HG02759 (cell line): ENCODE measurements around the gene DENND2C.
A peak's percentile ranks its signal among the peaks of the same experiment; 100 is the strongest.
"Not testable (repeated sequence)": the region's sequence is repeated elsewhere in the genome, so short reads cannot be mapped to it uniquely, and the experiment has no call there.

ENCODE experiments used
- ATAC-seq: cut with Tn5 transposase; IDR thresholded peaks from one replicate; pipeline ENCODE4 v1.9.1; 2021; ENCODE audit warnings: mild to moderate bottlenecking, moderate library complexity; ENCODE audit not compliant: unreplicated experiment

The DENND2C gene

DNA sequence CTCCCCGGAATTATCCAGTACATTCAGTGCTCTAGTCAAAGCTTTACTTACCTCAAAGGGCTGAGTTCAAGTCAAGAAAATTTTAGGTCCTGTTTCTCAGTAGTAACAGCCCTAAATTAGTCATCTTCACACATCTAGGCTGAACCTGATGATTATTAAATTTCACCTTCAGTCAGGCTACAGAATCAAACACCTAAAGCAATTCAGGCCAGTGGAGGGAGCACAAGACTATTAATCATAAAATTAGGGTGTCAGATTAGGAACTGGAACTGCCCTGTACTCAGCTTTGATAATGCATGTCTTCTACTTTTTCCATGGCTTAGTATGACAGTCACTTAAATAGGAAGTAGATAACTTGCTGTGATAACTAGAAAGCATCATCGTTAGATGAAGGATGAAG lies 60.0 kb downstream of the DENND2C start:
- no peak for ATAC-seq

DNA sequence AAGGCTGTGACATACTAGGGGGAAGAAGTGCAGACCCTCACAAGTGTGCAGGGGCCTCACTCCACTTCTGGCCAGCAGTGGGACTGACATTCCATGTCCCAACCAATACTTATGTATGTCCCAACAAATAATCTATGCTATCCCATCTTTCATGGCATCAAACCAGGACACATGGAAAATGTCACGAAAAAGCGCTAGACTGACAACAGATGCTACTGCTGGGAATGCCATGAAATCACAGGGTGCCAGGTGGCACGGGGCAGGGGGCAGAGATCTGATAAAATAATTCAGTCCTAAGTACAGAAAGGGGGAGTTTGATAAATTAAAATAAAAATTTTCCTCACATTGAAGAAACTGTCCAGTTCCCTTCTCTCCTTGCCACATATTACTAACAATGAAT lies 60.8 kb downstream of the DENND2C start:
- no peak for ATAC-seq

DNA sequence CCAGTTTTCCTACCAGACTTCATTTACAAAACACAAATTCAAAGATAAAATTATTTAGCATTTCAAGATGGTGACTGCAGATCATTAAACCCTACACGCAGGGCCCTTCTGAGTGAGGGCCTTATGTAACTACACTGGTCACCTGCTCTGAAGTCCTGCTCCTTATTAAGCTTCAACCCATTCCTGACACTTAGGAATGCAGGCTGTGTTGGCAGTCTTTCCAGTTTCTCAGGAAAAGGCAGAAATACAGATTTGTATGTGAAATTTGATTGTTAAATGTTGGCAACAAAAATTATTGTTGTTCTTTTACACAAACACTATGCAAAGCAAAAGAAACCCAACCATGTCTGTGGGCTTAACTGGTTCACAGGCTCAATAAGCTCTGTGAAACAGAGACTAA lies 62.6 kb downstream of the DENND2C start:
- no peak for ATAC-seq

DNA sequence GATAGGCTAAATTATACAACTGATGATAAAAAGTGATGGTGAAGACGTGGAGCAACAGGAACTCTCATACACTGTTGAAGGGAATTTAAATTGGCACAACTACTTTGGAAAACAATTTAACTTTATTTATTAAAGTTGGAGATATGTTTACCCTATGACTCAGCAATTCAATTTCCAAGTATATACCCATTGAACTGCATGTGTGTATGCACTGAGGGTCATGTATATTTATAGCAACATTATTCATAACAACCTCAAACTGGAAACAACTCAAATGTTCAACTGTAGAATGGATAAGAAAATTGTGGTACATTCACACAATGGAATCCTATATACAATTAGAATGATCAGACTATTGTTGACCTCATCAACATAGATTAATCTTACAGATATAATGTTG lies 71.9 kb downstream of the DENND2C start:
- no peak for ATAC-seq

DNA sequence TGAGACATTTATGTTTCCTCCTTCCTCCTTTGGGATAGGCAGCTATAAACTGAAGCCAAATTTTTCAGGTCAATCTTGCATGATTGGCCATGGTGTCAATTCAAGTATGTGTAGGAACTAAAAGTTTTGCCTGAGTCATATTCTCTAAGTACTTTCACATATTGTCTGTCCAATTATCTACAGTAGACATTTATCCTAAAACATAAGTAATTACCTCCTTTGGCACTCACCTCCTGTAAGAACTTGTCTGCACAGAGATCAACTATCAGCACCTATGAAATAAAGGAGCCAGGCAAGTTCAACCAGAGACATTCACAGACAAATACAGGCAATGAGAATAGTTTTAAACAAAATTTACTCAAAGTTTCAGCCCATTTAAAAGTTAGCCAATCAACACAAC lies 74.2 kb downstream of the DENND2C start:
- no peak for ATAC-seq

DNA sequence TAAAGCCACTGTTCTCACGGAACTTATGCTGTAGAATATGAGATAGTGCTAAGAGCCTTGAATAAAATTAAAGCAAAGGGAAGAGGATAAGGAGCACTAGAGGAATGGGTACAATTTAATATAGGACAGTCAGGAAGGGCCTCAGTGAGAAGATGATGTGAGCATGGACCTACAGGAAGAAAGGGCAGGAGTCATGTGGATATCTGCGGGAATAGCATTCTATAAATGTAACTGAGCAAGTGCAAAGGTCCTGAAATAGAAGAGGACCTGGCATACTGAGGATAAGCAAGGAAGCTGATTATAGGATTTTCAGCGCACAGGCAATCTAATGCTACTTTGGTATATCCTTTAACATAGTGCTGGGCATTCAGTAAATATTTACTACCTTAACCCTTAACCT lies 75.8 kb downstream of the DENND2C start:
- ATAC-seq: no peak

DNA sequence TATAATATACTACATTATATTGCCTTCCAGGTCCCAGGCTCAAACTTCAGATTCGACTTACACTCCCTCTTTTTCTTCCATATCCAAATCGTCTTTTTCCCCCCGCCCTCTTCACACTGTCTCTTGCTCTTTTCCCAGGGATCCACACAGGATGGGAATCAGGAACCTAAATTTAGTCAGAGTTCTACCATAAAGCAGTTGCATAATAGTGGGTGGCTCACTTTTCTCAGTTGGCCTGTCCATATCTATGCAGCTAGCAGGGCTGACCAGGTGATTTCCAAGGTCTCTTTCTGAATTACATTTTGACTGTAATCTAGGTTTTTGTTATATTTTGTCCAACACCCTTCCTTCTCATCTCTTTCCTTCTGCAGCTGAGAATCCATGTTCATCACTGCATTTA lies 80.7 kb downstream of the DENND2C start:
- no peak for ATAC-seq

DNA sequence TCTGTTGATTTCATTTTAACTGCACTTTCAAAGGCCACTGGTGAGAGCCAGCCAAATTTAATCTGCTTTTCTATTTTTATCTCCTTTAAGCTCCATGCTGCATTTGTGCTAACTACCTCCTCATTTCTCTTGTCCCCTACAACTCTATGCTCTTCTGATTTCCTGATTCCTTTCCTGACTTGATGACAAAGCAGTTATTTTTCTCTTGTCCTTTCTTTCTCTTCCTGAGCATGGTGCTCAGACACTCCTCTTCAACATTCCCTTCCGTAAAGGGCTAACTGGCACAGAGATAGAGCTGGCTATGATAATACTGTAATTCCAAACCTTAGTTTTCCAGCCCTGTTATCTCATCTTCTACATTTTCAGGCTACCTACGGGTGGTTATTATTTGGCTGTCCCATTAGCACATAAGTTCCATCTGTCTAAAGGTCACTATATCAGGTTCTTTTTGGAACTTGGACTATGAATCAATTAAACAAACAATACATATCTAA lies 81.6 kb downstream of the DENND2C start:
- no peak for ATAC-seq

DNA sequence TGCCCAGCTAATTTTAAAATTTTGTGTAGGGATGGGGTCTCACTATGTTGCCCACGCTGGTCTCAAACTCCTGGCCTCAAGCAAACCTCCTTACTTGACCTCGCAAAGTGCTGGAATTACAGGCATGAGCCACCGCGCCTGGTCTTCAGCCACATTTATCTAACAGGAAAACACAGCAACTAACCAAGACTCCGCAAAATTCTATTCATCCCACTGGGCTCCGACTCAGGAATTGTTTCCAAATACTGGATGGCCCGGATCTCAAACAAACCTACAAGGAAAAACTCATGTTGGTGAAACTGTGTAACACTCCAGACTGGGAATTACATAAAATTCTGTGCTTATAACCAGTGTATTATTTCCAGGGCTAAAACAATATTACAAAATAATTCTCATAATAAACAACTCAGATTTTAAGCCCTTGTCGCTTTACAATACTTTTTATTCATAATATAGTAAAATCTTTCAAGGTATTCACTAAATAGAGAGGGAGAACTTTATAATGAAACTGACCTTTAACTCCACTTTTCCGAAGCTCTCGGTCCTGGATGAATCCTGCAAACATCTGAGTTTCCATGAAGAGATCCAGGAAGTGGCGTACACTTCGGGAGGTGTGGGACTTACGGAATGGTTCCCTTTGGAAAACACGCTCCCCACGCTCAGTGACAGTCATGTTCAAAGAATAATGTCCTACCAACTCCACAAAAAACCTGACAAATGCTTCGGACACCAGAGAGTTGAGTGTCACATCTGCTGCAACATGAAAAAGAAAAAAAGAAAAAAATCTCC lies 82.5 kb downstream of the DENND2C start:
- no peak for ATAC-seq

DNA sequence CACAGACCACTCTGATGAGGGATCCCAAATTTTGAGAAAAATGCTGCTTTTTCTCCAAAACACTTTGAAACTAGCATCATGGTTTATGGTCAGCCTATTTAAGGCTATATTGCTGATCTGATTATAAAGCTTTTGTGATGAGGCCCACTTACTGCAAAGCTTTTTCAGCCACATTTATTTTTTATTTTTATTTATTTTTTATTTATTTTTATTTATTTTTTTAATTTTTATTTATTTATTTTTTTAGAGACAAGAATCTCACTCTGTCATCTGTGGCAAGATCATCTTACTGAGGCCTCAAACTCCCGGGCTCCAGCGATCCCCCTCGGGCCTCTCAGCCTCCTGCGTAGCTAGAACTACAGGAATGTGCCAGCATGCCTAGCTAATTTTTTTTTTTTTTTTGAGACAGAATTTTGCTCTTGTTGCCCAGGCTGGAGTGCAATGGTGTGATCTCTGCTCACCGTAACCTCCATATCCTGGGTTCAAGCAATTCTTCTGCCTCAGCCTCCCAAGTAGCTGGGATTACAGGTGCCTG lies 83.3 kb downstream of the DENND2C start:
- ATAC-seq: no peak

DNA sequence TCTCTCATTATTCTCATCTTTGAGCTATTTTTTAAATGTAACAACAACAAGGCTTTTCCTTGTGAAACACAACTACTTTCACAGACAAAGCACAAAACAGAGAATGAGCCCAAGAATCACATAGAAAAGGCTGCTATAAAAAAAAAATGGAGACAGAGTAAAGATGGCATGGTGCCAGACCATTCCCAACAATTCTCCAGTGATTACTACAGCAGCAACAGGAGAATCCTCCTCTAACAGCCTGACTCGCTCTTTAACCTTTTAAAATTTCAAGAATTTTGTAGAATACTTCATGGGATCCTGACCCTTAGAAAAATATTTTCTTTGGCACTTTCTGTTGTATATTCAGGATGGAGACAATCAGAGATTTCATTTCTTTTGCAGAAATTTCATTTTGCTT lies 84.6 kb downstream of the DENND2C start:
- ATAC-seq: no peak

DNA sequence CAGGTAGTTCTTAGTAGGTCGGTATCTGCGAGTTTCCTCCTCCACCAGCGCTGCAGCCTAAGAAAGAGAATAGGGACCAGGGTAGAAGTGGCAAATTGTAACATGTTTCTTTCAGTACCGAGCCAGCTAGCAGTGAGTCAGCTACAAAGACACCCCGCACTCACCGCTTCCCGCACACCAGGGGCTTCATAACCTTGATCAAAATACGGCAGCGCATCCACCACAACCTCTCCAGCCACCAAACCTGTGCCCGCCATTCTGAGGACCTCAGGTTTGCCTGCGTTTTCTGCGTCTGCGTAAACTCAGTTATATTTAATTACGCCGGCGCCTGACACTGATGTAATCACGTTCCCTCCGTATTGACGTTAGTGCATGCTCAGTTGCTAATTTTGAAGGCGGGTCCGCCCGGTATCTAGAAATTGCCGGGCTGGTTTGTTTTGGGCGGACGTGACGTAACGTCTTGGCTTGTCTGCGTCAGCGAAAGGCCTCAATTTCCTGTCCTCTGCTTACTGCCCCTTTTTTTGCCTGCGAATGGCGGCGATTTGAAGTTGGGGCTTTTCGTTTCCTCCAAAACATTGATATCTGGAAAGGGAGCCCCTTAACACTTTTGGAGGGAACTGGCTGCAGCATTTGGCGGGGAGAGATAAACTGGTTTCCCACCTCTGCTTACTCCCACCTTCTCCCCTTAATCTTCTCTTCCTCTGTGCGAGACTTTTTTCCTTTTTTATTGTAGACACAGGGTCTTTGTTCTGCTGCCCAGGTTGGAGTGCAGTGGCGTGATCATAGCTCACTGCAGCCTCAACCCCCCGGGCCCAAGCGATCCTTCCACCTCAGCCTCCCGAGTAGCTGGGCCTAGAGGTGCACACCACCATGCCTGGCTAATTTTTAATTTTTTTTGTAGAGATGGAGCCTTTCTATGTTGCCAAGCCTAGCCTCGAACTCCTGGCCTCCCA lies 88.2 kb downstream of the DENND2C start, which contains the start of gene BCAS2:
Gene BCAS2, minus strand, starts transcription at position 281 of the 953 bp plus-strand sequence. Its CDS starts 24 bp downstream, at position 257.
- peak; percentile 100 for ATAC-seq

DNA sequence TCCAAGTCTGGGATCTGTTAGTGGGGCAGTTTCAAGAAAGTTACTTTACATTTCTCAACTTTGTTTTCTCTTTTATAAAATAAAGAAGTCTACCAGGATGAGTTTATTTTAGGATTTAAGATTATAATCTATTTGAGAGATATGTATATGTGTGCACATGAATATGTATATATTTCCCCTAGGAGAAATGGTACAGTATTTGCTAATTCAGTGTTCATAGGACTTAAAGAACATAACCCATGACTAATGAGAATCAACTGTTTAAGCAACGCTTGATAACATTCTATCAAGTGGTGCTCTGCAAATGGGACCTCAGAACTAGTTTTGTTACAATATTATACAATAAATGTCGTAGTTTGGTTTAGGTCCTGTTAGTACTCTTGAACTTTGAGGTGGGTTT lies 95.5 kb downstream of the DENND2C start:
- ATAC-seq: no peak

DNA sequence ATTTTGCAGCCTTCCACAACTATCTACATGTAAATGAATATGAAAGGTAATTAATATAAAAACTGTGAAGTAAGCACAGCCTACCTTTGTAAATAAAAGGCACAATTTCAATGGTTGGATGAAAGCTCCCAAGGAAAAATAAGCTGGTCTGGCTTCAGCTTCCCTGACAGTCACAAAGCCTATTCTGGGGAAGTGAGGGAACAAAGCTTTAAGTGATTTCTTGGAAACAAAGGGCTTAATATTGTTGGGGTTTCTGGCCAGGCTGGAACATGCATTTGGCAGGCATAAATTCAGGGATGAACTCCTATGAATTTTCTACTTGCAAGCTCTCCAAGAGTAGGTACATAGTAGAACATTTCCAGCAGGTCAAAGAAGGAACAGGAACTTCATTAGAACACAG lies 105.7 kb downstream of the DENND2C start:
- ATAC-seq: no peak

DNA sequence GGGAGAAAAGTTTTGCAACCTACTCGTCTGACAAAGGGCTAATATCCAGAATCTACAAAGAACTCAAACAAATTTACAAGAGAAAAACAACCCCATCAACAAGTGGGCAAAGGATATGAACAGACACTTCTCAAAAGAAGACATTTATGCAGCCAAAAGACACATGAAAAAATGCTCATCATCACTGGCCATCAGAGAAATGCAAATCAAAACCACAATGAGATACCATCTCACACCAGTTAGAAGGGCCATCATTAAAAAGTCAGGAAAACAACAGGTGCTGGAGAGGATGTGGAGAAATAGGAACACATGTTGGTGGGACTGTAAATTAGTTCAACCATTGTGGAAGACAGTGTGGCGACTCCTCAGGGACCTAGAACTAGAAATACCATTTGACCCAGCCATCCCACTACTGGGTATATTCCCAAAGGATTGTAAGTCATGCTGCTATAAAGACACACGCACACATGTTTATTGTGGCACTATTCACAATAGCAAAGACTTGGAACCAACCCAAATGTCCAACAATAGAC lies 106.8 kb downstream of the DENND2C start:
- ATAC-seq: not testable (repeated sequence)

DNA sequence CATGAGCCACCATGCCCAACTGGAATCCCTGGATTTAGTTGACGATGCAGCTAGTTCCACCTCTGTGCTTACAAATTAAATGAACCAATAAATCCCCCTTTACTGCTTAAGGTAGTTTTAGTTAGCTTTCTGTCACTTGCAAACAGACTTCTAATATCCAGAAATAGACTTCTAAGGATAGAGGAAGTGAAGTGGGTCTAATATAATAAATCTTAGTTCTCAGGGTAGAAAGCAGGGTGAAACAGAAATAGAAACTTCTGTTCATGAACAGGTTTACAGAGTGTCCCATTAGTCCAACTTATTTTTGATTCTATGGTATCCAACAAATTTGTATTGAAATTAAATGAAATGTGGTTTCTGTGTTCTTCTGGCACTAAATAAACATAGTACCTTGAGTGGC lies 108.5 kb downstream of the DENND2C start:
- ATAC-seq: no peak

DNA sequence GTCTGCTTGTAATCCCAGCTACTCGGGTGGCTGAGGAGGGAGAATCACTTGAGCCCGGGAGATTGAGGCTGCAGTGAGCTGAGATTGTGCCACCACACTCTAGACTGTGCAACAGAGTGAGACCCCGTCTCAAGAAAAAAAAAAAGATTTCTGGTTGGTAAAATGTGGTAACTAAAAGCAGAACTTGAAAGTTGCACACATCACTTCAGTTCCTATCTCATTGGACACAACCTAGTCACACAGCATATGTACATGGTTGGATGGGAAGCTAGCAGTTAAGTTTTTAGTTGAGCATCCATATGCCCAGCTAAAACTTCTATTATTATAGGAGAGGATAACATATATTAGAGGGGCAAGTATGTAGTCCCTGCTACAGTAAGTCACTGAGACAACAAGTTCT lies 110.5 kb downstream of the DENND2C start:
- ATAC-seq: peak; percentile 57

DNA sequence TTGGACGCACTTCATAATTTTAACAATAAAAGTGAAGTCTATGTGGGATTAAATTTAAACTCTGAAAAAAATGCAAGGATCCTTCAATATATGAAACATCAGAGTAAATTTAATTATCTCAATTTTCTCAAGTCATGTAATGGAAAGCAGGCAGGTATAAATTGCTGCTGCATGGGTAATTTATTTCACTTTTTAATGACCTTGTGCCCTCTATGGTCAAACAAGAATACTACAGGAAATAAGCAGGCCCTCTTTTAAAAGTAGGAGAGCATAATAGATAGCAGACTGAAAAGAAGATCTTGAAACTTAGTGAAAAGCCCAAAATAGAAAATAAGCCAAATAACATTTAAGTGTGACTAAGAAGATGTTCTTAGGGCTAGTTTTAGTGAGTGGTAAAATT lies 111.3 kb downstream of the DENND2C start:
- no peak for ATAC-seq

DNA sequence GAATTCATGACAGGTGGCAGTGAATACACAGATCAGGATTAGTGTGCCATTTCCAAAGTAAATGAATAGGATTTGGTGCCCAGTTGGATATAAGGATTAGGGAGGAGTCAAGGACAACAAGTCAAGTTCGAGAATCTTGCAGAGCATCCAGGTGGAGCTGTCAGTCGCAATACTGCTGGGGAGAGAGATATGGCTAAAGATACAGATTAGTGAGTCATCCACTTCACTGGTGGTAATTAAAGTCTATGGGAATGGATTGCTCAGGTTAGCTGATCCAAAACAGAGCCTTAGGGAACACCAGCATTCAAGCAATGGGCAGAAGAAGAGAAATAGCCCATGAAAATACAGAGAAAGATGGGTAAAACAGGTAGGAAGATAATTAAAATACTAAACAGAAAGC lies 115.3 kb downstream of the DENND2C start:
- no peak for ATAC-seq

DNA sequence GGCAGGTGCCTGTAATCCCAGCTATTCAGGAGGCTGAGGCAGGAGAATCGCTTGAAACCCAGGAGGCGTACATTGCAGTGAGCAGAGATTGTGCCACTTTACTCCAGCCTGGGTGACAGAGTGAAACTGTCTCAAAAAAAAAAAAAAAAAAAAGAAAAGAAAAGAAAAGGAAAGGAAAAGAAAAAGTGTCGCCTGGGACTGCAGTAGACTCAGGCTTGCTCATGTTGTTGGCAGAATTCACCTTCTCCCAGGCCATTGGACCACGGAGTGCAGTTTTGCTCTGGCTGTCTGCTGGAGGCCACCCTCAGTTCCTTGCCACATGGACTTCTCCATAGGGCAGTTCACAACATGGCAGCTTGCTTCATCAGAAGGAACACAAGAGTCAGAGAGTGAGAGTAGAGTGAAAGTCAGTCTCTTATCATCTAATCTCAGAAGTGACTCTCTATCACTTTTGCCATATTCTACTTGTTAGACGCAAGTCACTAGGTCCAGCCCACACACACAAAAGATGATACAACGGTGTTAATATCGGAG lies 117.7 kb downstream of the DENND2C start:
- ATAC-seq: no peak

DNA sequence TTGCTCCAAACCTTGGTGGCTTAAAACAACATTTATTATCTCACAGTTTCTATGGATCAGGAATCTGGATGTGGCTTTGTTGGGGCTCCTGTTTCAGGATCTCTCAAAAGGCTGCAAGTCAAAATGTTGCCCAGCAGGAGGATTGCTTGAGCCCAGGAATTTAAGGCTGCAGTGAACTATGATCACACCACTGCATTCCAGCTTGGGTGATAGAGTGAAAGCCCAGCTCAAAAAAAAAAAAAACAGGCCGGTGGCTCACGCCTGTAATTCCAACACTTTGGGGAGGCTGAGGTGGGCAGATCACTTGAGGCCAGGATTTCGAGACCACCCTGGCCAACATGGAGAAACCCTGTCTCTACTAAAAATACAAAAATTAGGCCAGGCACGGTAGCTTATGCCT lies 118.4 kb downstream of the DENND2C start:
- no peak for ATAC-seq
